Measurements from ENCODE around the gene LTF. TPM values are rescaled to one million over a fixed set of nuclear protein-coding genes. Genes with fewer than 3 reads are reported as not detected.

LTF gene
- not detected in 2 replicates for total RNA-seq (2011; cell fraction: chromatin; rRNA removed; ENCODE audit: low replicate concordance)
- total RNA-seq (2011; cell fraction: nucleolus; rRNA removed), result not detected in 2 replicates
- total RNA-seq (2011; cell fraction: nucleoplasm; rRNA removed), result not detected in 2 replicates
- total RNA-seq (2014; rRNA removed) (0.08 TPM in 1 of 2 replicates, not detected in the other), total RNA-seq (2014; rRNA removed; fragmentation: Illumina TruSeq; extraction: Trizol) (not detected in 2 replicates), total RNA-seq (2015; rRNA removed; fragmentation: Illumina TruSeq; extraction: Trizol) (0.08 TPM in 1 of 2 replicates, not detected in the other), total RNA-seq (2021) (0.07 and 0.13 TPM in 2 replicates), polyA plus RNA-seq (2011; rRNA removed) (not detected in 2 replicates), polyA plus RNA-seq (2014; fragmentation: Illumina TruSeq; extraction: Trizol) (not detected in 2 replicates), polyA plus RNA-seq (2014; fragmentation: Nextera tagmentation; extraction: Ambion mirVana) (not detected), polyA plus RNA-seq (2014; rRNA removed) (0.71 TPM in 1 of 2 replicates, not detected in the other), polyA minus RNA-seq (2011; rRNA and poly(A)+ RNA removed) (not detected in 2 replicates), Bru-seq, nascent RNA (percentile 7 among the genes with signal in this experiment), BruChase-seq, experiment 1, labeled RNA remaining after a 2-hour chase (percentile 14 among the genes with signal in this experiment), BruChase-seq, experiment 2, labeled RNA remaining after a 6-hour chase (percentile 14 among the genes with signal in this experiment)
- not detected in 2 replicates for polyA plus RNA-seq (2011; cell fraction: cytosol; rRNA removed)
- polyA plus RNA-seq (2011; cell fraction: nucleus; rRNA removed), result not detected in 2 replicates
- 0.53 TPM in 1 of 2 replicates, not detected in the other for polyA plus RNA-seq (2012)
- not detected in 2 replicates for polyA minus RNA-seq (2011; cell fraction: cytosol; rRNA and poly(A)+ RNA removed)
- polyA minus RNA-seq (2011; cell fraction: nucleus; rRNA and poly(A)+ RNA removed), result not detected in 2 replicates
- long read RNA-seq, experiment 1, result 0 reads
- long read RNA-seq, experiment 2, partial matches to known transcripts, result 0 of 1 reads
- long read RNA-seq, experiment 2, other reads (novel, unspliced or antisense), result 1 of 1 reads
- long read RNA-seq, experiment 3, result 0 reads

DNA sequence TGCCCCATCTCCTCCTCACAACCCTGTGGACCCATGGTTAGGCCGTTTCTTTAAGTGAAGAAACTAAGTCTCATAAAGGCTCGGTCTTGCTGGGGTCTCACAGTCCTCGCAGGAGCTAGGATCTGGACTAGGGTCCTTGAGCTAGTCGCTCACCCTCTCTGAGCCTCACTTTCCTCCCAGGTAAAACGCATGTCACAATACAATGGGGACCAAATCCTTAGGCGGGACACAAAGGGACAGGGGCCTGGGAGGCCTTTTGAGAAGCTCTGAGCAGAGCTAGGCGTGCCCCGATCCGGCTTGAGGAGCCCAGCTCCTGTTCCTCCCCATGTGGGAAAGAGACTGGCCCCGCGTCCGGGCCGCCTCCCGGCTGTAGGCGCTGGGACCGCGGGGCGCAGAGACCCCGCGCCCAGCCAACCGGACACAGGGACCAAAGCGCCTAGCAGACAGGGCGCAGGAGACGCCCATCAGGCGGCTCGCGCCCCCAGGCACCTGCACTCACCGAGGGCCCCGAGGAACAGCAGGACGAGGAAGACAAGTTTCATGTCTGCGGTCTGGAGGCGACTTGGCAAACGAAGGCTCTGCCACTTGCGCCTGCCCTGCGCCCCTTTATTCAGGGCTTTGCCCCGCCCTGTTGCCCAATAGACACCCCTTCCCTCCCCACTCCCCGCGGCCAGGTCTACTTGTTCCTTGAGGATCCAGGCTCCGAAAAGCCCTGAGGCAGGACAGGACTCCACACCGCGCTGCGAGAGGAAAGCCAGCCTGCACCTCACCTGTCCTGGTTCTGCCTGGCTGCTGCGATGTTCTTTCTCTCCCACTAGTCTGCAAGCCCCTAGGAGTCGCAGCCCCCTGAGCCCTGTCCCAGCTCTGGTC is at the start of gene LTF:
TSS of gene LTF (minus strand) at position 580 of the 870 bp plus-strand sequence. CDS start at position 542, 38 bp downstream.
- Histone ChIP-seq H3K4me1 (replicated peaks in 1 of 2; ENCODE audit: control insufficient read depth in 2 of 2, insufficient read depth in 2 of 2, low read length in 2 of 2) (peaks cover 0 to 6% of the 10 kb centered on the region in 2 experiments; a peak in 1 of 5 replicates), H3K9ac (ENCODE audit: insufficient read depth in 1 of 2, low read depth in 2 of 2, low read length in 2 of 2) (no peak within 1 kb of the TSS), H3K27me3 (ENCODE audit: control insufficient read depth in 2 of 2, insufficient read depth in 2 of 2, low read length in 2 of 2) (peaks cover 35 to 67% of the 10 kb centered on the region in 2 experiments), H3K4me3 (no peak within 1 kb of the TSS), H3K79me2 (ENCODE audit: control insufficient read depth, insufficient read depth, low read length) (no peaks in the 10 kb centered on the region), H3K9me3 (replicated peaks; ENCODE audit: control insufficient read depth, insufficient read depth, low read depth, low read length) (no peaks in the 10 kb centered on the region), H3K36me3 (ENCODE audit: control insufficient read depth, insufficient read depth, low read length) (no peaks in the 10 kb centered on the region), H3K9me1 (ENCODE audit: control insufficient read depth, insufficient read depth, low read length) (no peaks in the 10 kb centered on the region), H3K27ac (ENCODE audit: extremely low read depth, low read depth, low read length) (no peak within 1 kb of the TSS), H4K20me1 (replicated peaks; ENCODE audit: control insufficient read depth, insufficient read depth, low read length) (no peaks in the 10 kb centered on the region), H2AFZ (ENCODE audit: low read depth, low read length) (no peak within 1 kb of the TSS), H3K4me2 (ENCODE audit: insufficient read depth, low read length) (no peak within 1 kb of the TSS)
- CTCF ChIA-PET (ENCODE audit: low intra/inter-chr PET ratio), result interaction anchor here (0.6 kb wide), 2 partner anchors 15 to 143 kb away, joined by 3 read pairs; no protein-coding TSS in a partner anchor
- intact Hi-C loops (cut with micrococcal nuclease), result no loop called here
- DNase-seq (ENCODE audit: extremely low read depth in 1 of 4, low spot score in 3 of 4), result no peak
- peak; percentile 21; the same call in 1 of the 3 replicates for ATAC-seq
- FAIRE-seq, result no peak
- POLR2A ChIA-PET, result interaction anchor here (0.6 kb wide), 1 partner anchor 50 kb away, joined by 4 read pairs; no protein-coding TSS in a partner anchor
- WGBS (ENCODE audit: insufficient coverage, low coverage, missing lambda C conversion rate), result 1% methylated on average over 44 of the region's 44 CpGs
- in situ Hi-C loops (cut with MboI), result no loop called here
- no TSS peak for BruUV-seq (replicated peaks)
- TF ChIP-seq, protein P1, sequence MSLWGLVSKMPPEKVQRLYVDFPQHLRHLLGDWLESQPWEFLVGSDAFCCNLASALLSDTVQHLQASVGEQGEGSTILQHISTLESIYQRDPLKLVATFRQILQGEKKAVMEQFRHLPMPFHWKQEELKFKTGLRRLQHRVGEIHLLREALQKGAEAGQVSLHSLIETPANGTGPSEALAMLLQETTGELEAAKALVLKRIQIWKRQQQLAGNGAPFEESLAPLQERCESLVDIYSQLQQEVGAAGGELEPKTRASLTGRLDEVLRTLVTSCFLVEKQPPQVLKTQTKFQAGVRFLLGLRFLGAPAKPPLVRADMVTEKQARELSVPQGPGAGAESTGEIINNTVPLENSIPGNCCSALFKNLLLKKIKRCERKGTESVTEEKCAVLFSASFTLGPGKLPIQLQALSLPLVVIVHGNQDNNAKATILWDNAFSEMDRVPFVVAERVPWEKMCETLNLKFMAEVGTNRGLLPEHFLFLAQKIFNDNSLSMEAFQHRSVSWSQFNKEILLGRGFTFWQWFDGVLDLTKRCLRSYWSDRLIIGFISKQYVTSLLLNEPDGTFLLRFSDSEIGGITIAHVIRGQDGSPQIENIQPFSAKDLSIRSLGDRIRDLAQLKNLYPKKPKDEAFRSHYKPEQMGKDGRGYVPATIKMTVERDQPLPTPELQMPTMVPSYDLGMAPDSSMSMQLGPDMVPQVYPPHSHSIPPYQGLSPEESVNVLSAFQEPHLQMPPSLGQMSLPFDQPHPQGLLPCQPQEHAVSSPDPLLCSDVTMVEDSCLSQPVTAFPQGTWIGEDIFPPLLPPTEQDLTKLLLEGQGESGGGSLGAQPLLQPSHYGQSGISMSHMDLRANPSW (CRISPR knock-in tag; IDR thresholded peaks at IDR 0.05), result no peak
- no peak for TF ChIP-seq ETV1 (tag; conservative IDR thresholded peaks at IDR 0.05; ENCODE audit: low read depth)
- TF ChIP-seq NCOA2 (IDR thresholded peaks at IDR 0.05; ENCODE audit: partially characterized antibody in 2 of 2), result no peak
- TF ChIP-seq, protein P2, sequence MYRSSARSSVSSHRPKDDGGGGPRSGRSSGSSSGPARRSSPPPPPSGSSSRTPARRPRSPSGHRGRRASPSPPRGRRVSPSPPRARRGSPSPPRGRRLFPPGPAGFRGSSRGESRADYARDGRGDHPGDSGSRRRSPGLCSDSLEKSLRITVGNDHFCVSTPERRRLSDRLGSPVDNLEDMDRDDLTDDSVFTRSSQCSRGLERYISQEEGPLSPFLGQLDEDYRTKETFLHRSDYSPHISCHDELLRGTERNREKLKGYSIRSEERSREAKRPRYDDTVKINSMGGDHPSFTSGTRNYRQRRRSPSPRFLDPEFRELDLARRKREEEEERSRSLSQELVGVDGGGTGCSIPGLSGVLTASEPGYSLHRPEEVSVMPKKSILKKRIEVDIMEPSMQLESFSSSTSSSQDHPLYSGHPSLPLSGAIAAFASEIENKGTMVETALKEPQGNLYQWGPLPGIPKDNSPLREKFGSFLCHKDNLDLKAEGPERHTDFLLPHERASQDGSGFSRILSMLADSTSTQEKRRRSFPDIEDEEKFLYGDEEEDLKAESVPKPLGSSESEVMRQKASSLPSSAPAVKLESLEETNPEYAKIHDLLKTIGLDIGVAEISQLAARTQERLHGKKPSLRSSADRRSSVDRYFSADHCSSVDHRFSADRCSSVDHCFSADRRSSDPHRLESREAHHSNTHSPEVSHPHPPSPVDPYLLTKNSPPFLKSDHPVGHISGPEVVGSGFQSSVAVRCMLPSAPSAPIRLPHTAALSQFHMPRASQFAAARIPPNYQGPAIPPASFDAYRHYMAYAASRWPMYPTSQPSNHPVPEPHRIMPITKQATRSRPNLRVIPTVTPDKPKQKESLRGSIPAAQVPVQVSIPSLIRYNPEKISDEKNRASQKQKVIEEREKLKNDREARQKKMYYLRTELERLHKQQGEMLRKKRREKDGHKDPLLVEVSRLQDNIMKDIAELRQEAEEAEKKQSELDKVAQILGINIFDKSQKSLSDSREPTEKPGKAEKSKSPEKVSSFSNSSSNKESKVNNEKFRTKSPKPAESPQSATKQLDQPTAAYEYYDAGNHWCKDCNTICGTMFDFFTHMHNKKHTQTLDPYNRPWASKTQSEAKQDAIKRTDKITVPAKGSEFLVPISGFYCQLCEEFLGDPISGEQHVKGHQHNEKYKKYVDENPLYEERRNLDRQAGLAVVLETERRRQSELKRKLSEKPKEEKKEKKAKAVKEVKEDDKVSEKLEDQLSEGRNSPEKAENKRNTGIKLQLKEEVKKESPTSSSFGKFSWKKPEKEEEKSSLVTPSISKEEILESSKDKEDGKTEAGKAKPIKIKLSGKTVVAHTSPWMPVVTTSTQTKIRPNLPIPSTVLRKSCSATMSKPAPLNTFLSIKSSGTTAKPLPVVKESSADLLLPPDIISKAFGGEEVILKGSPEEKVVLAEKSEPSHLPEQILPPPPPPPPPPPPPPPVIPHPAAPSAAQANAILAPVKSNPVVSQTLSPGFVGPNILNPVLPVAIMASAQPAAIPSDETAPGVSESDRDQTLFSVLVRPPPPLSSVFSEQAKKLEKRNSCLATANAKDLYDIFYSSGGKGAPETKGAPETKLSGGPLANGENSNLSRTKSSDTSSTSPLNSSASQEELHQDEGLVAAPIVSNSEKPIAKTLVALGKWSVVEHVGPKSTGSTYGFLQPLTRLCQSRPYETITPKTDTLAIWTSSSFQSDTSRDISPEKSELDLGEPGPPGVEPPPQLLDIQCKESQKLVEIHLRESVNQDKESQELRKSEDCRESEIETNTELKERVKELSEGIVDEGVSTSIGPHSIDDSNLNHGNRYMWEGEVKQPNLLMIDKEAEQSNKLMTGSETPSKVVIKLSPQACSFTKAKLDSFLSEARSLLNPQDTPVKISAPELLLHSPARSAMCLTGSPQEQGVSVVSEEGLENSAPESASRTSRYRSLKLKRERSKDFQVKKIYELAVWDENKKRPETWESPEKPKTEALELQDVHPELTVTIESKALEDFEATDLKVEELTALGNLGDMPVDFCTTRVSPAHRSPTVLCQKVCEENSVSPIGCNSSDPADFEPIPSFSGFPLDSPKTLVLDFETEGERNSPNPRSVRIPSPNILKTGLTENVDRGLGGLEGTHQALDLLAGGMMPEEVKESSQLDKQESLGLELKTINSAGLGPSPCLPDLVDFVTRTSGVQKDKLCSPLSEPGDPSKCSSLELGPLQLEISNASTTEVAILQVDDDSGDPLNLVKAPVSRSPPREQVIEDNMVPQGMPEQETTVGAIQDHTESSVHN (IDR thresholded peaks at IDR 0.05; ENCODE audit: borderline replicate concordance in 1 of 2, low read depth in 1 of 2), result no peak

All from K562 (cell line).